Measurements from ENCODE around the gene APOL3. TPM values are rescaled to one million over a fixed set of nuclear protein-coding genes. Genes with fewer than 3 reads are reported as not detected.
"Not testable (repeated sequence)": the region's sequence is repeated elsewhere in the genome, so short reads cannot be mapped to it uniquely, and the experiment has no call there.

Gene APOL3
- total RNA-seq, 1 donor from 2014 or later: 1.2 TPM

DNA sequence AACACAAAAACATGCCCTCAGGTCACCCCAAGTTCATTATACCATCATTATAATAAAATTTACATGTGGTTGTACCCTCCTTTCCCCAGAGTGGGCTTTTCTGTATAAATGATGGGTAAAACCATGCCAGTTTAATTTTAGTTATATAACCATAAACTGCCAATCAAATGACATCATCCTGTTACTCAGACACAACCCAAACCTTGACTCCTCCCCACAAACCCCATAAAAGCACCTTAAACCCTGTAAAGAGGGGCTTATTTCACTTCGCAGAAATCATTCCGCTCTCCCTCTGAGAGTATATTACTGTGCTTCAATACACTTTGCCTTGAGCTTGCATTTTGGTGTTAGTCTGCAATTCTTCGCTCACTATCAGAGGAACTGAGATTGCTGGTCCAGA, 5.5 kb upstream of the APOL3 start:
- Mint-ChIP-seq H3K9me3 (ENCODE audit: unreplicated experiment) (no peaks in the 10 kb centered on the region), H3K4me1 (ENCODE audit: unreplicated experiment) (peaks cover 2% of the 10 kb centered on the region), H3K27ac (ENCODE audit: unreplicated experiment) (peak overlapping the region; percentile 57), H3K4me3 (ENCODE audit: unreplicated experiment) (no peak overlapping the region), H3K36me3 (ENCODE audit: low read depth, unreplicated experiment) (no peaks in the 10 kb centered on the region), H3K27me3 (ENCODE audit: unreplicated experiment) (peaks cover under 1% of the 10 kb centered on the region)
- TF ChIP-seq, protein P1, sequence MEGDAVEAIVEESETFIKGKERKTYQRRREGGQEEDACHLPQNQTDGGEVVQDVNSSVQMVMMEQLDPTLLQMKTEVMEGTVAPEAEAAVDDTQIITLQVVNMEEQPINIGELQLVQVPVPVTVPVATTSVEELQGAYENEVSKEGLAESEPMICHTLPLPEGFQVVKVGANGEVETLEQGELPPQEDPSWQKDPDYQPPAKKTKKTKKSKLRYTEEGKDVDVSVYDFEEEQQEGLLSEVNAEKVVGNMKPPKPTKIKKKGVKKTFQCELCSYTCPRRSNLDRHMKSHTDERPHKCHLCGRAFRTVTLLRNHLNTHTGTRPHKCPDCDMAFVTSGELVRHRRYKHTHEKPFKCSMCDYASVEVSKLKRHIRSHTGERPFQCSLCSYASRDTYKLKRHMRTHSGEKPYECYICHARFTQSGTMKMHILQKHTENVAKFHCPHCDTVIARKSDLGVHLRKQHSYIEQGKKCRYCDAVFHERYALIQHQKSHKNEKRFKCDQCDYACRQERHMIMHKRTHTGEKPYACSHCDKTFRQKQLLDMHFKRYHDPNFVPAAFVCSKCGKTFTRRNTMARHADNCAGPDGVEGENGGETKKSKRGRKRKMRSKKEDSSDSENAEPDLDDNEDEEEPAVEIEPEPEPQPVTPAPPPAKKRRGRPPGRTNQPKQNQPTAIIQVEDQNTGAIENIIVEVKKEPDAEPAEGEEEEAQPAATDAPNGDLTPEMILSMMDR (IDR thresholded peaks at IDR 0.05; ENCODE audit: unreplicated experiment): no peak
- no peak for DNase-seq (ENCODE audit: low spot score)

DNA sequence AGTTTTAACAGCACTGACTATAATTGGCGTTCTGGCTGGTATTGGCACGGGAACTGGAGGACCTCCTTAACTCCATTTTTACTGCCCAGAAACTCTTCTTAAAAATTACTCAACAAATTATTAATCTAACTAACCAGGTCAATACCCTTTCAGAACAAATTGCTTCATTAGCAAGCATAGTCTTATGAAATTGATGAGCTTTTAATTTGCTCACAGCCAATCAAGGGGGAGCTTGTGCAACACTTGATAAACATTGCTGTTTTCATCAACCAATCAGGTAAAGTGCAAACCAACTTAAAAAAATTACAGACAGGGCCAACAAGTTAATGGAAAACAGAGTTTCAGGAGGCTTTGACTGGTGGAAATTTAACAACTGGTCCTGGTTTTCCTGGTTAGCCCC, 4.6 kb upstream of the APOL3 start:
- H3K36me3 Mint-ChIP-seq (ENCODE audit: low read depth, unreplicated experiment): no peaks in the 10 kb centered on the region
- H3K4me1 Mint-ChIP-seq (ENCODE audit: unreplicated experiment): peaks cover 2% of the 10 kb centered on the region
- H3K4me3 Mint-ChIP-seq (ENCODE audit: unreplicated experiment): no peak overlapping the region
- no peak for DNase-seq (ENCODE audit: low spot score)
- H3K27me3 Mint-ChIP-seq (ENCODE audit: unreplicated experiment): peaks cover 3% of the 10 kb centered on the region
- TF ChIP-seq, protein P1 (IDR thresholded peaks at IDR 0.05; ENCODE audit: unreplicated experiment): no peak
- no peak overlapping the region for H3K27ac Mint-ChIP-seq (ENCODE audit: unreplicated experiment)
- no peaks in the 10 kb centered on the region for H3K9me3 Mint-ChIP-seq (ENCODE audit: unreplicated experiment)

DNA sequence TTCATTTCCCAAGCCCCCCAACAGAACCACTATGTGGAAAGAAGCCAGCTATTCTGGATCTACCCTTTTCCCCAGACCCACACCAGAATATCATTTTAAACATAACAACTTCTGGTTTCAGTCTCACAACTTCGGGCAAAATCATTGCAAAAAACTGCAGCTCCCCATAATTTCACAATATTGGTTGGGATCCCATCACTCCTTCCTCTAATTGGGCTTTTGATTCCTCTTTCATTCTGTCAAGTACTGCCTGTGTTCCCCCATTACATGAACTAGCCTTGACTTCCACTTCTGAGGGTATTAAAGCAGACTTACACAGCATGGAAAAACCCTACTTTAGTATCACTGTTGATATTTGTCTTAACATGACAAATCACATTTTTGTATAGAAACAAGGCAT, 4.1 kb upstream of the APOL3 start:
- Mint-ChIP-seq H3K4me3 (ENCODE audit: unreplicated experiment) (no peak overlapping the region), H3K27ac (ENCODE audit: unreplicated experiment) (no peak overlapping the region), H3K36me3 (ENCODE audit: low read depth, unreplicated experiment) (no peaks in the 10 kb centered on the region), H3K9me3 (ENCODE audit: unreplicated experiment) (no peaks in the 10 kb centered on the region), H3K27me3 (ENCODE audit: unreplicated experiment) (peaks cover 3% of the 10 kb centered on the region), H3K4me1 (ENCODE audit: unreplicated experiment) (peaks cover 2% of the 10 kb centered on the region)
- DNase-seq (ENCODE audit: low spot score): no peak
- TF ChIP-seq, protein P1 (IDR thresholded peaks at IDR 0.05; ENCODE audit: unreplicated experiment): no peak

DNA sequence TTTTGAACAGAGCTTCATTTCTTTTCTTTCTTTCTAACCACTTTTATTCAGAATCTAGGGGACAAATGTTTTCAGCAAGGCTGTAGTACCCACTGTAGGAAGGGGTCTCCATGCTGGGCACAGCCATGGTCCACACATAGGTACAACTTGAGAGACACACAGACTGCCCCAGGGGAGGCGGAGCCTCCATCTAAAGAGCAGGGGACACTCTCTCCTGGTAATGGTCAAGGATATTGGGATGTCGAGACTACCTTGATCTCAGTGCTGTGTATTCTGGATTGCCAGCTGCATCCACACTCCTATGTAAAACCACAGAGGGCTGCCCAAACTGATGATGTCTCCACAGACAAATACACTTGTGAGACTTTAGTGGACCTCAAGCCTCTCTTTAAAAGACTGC, 2.9 kb upstream of the APOL3 start:
- no peaks in the 10 kb centered on the region for H3K9me3 Mint-ChIP-seq (ENCODE audit: unreplicated experiment)
- peaks cover 4% of the 10 kb centered on the region for H3K4me1 Mint-ChIP-seq (ENCODE audit: unreplicated experiment)
- H3K36me3 Mint-ChIP-seq (ENCODE audit: low read depth, unreplicated experiment): no peaks in the 10 kb centered on the region
- H3K27me3 Mint-ChIP-seq (ENCODE audit: unreplicated experiment): peaks cover 5% of the 10 kb centered on the region
- H3K27ac Mint-ChIP-seq (ENCODE audit: unreplicated experiment): no peak overlapping the region
- no peak overlapping the region for H3K4me3 Mint-ChIP-seq (ENCODE audit: unreplicated experiment)
- no peak for DNase-seq (ENCODE audit: low spot score)
- TF ChIP-seq, protein P1 (IDR thresholded peaks at IDR 0.05; ENCODE audit: unreplicated experiment): no peak

DNA sequence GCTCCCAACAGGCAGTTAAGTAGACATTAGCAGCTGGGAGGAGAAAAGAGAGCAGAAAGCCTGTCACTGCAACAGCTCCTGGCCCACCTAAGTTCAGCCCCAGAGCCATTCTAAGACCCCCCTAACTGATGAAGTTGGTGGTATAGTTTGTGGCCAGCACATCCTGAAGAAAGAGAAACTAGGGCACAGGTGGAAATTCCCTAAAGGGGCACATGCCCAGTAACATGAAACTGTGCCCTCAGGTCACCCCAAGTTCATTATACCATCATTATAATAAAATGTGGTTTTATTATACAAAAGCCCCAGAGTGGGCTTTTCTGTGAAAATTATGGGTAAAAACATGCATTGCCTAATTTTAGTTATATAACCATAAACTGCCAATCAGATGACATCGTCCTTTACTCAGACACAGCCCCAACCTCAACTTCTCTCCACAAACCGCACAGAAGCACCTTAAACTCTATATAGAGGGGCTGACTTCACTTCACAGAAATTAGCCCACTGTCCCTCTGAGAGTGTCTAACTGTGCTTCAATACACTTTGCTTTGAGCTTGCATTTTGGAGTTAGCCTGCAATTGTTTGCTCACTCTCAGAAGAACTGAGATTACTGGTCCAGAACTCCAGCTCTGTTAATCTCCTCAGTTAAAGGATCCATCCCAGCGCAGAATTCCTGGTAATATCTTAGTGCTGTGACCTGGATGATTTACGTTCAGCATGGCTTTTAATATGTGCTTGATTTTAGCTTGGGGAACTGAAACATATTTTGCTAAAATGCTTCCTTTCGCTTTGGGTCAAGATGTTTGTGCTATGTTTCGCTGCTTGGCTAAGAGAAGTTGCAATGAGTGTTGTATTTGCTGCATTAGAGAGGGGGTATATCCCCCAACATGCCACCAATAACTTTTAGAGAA, 1.8 kb upstream of the APOL3 start:
- Mint-ChIP-seq H3K36me3 (ENCODE audit: low read depth, unreplicated experiment) (no peaks in the 10 kb centered on the region), H3K9me3 (ENCODE audit: unreplicated experiment) (no peaks in the 10 kb centered on the region), H3K27ac (ENCODE audit: unreplicated experiment) (no peak overlapping the region), H3K27me3 (ENCODE audit: unreplicated experiment) (peaks cover 5% of the 10 kb centered on the region), H3K4me3 (ENCODE audit: unreplicated experiment) (no peak overlapping the region), H3K4me1 (ENCODE audit: unreplicated experiment) (peaks cover 7% of the 10 kb centered on the region)
- no peak for DNase-seq (ENCODE audit: low spot score)
- TF ChIP-seq, protein P1 (IDR thresholded peaks at IDR 0.05; ENCODE audit: unreplicated experiment): no peak

DNA sequence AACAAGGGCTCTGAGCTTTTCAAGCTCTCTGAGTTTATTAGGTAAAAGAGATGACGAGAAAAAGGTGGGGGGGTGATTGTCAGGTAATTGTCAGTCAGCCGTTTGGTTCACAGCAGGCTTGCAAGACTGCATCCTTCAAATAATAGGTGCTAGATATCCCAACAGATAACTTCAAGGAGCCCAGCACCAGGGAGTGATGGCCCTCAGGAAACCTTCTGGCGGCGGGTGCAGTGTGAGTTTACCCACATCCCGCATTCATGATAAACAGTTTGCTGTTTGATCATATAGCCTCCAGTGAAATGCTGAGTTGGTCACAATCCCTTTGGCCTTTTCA, 1.2 kb upstream of the APOL3 start:
- H3K4me3 Mint-ChIP-seq (ENCODE audit: unreplicated experiment); H3K36me3 Mint-ChIP-seq (ENCODE audit: low read depth, unreplicated experiment); DNase-seq (ENCODE audit: low spot score); H3K9me3 Mint-ChIP-seq (ENCODE audit: unreplicated experiment); H3K27me3 Mint-ChIP-seq (ENCODE audit: unreplicated experiment); H3K27ac Mint-ChIP-seq (ENCODE audit: unreplicated experiment): not testable (repeated sequence)
- H3K4me1 Mint-ChIP-seq (ENCODE audit: unreplicated experiment): peaks cover 11% of the 10 kb centered on the region
